ENCODE measurements around the gene CAMK1G.

DNA sequence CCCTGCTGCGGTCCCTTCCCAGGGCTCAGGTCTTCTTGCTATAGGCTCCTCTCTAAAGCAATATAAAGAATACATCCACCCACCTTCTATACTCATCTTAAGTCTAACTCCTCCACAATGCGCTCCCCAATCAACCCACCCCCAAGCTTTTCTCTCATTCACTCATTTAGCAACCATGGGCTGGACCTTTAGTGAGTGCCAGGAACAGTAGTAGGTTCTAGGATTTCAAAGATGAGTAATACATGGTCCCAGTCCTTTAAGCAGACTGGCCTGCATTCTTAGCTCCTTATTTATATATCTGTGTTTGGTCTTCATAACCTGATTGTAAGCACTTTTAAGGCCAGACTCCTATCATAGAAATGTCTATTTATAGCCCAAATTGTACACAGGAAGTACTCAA, 5.9 kb downstream of the CAMK1G start:
- TF ChIP-seq HNRNPLL (IDR thresholded peaks at IDR 0.05; ENCODE audit: low read depth, low read length, poor library complexity, severe bottlenecking) (no peak), CBX8 (IDR thresholded peaks at IDR 0.05; ENCODE audit: borderline replicate concordance, extremely low read depth, low read depth, low read length, poor library complexity, severe bottlenecking) (no peak), POLR2A (conservative IDR thresholded peaks at IDR 0.05) (no peak), ZBTB8A (IDR thresholded peaks at IDR 0.05; ENCODE audit: partially characterized antibody) (no peak), KHSRP (IDR thresholded peaks at IDR 0.05) (no peak), POLR2AphosphoS5 (IDR thresholded peaks at IDR 0.05; ENCODE audit: control insufficient read depth, insufficient read depth, low read depth, low read length) (no peak), JUN (IDR thresholded peaks at IDR 0.05; ENCODE audit: borderline replicate concordance, low read depth, low read length) (no peak), JUN (CRISPR knock-in tag; IDR thresholded peaks at IDR 0.05; ENCODE audit: borderline replicate concordance) (no peak), ZSCAN29 (IDR thresholded peaks at IDR 0.05) (no peak)
- TF ChIP-seq, protein P1, sequence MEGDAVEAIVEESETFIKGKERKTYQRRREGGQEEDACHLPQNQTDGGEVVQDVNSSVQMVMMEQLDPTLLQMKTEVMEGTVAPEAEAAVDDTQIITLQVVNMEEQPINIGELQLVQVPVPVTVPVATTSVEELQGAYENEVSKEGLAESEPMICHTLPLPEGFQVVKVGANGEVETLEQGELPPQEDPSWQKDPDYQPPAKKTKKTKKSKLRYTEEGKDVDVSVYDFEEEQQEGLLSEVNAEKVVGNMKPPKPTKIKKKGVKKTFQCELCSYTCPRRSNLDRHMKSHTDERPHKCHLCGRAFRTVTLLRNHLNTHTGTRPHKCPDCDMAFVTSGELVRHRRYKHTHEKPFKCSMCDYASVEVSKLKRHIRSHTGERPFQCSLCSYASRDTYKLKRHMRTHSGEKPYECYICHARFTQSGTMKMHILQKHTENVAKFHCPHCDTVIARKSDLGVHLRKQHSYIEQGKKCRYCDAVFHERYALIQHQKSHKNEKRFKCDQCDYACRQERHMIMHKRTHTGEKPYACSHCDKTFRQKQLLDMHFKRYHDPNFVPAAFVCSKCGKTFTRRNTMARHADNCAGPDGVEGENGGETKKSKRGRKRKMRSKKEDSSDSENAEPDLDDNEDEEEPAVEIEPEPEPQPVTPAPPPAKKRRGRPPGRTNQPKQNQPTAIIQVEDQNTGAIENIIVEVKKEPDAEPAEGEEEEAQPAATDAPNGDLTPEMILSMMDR (IDR thresholded peaks at IDR 0.05 in 2 of 3, conservative IDR thresholded peaks at IDR 0.05 in 1 of 3; ENCODE audit: insufficient read depth in 2 of 3, low read depth in 1 of 3, low read length in 3 of 3), result no peak
- TF ChIP-seq, protein P2, sequence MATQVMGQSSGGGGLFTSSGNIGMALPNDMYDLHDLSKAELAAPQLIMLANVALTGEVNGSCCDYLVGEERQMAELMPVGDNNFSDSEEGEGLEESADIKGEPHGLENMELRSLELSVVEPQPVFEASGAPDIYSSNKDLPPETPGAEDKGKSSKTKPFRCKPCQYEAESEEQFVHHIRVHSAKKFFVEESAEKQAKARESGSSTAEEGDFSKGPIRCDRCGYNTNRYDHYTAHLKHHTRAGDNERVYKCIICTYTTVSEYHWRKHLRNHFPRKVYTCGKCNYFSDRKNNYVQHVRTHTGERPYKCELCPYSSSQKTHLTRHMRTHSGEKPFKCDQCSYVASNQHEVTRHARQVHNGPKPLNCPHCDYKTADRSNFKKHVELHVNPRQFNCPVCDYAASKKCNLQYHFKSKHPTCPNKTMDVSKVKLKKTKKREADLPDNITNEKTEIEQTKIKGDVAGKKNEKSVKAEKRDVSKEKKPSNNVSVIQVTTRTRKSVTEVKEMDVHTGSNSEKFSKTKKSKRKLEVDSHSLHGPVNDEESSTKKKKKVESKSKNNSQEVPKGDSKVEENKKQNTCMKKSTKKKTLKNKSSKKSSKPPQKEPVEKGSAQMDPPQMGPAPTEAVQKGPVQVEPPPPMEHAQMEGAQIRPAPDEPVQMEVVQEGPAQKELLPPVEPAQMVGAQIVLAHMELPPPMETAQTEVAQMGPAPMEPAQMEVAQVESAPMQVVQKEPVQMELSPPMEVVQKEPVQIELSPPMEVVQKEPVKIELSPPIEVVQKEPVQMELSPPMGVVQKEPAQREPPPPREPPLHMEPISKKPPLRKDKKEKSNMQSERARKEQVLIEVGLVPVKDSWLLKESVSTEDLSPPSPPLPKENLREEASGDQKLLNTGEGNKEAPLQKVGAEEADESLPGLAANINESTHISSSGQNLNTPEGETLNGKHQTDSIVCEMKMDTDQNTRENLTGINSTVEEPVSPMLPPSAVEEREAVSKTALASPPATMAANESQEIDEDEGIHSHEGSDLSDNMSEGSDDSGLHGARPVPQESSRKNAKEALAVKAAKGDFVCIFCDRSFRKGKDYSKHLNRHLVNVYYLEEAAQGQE (IDR thresholded peaks at IDR 0.05; ENCODE audit: borderline replicate concordance), result no peak
- TF ChIP-seq, protein P2 (CRISPR knock-in tag; IDR thresholded peaks at IDR 0.05; ENCODE audit: low read depth), result no peak
